SH-SY5Y (cell line): ENCODE measurements around the gene FHL1.

Experiments
- GATA2 ChIP-seq: IDR thresholded peaks from 2 replicates; pipeline ENCODE4 v1.6.1; 2011; ENCODE audit warnings: mild to moderate bottlenecking, low read depth, low read length
- GATA3 ChIP-seq: IDR thresholded peaks from 2 replicates; pipeline ENCODE4 v1.6.1; 2011; ENCODE audit warnings: low read depth, mild to moderate bottlenecking, low read length, moderate library complexity

Gene FHL1

DNA sequence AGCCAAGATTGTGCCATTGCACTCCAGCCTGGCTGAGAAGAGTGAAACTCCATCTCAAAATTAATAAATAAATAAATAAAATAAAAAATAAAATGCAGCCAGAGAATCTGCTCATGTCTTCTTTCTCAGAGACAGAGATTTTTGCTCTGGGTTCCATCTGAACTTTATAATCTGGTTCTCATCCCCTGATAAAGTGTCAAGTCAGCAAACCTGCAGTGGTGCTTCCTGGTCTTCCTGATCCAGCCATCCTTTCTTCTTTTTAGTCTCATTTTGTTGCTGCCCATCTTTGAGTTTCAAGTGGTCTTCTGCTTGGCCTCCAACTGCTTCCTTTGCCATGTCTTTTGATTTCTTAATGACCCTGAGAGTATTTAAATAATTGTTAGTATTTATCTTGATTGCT is 79.7 kb downstream of the FHL1 start:
- TF ChIP-seq GATA3 (no peak), GATA2 (no peak)

DNA sequence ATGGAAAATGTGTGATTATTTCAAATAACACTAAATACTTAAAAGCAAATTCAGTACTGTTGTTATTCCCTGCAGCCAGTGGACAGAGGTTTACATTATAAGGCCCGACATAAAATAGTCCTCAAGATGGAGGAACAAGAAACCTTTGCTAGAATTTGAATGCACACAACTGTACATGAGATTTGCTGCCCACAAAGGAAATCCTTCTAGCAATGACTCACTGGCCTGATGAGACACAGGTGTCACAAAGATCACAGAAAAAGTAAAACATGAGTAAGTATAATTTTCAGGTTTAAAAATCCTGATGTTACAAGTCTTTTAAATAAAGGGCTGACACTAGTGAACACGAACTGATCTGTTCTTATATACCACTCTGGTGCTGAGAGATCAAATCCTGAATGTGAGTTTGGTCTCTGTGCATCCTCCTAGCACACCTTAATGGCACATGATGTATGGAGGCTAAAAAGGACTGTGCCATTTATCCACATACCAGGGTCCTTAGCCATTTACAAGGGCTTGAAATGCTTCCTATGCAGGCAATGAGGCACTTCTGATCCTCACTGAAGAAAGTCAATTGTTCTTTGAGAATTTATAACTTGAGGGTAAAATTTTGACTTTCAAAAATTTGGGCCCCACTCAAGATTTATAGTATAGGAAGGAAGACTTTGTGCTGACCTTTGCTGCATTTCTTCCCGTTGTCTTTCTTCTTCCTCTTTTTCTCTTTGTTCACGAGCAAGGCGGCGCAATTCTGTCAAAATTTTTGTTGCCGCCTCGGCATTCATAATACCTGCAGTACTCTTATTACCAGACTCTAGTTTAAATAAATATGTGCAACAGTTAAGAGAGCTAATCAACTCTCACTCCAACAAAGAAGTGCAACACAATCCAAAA is 80.9 kb downstream of the FHL1 start:
- TF ChIP-seq GATA3 (no peak), GATA2 (no peak)

DNA sequence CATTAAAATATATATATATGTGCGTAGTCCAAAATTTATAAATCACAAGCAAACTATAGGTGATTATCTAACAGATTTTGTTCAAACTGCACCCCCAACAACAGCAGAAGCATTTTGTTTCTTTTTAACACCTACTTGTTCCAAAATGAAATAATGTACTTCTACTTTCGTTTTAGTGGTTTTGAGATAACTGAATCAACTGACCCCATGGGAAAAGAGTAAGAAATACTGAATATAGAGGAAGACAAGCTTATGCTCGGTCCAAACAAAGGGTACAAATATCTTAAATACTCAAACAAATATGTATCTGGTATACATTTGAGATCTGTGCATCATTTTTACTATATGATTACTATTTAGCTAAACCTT is 81.5 kb downstream of the FHL1 start:
- TF ChIP-seq GATA2 = no peak

DNA sequence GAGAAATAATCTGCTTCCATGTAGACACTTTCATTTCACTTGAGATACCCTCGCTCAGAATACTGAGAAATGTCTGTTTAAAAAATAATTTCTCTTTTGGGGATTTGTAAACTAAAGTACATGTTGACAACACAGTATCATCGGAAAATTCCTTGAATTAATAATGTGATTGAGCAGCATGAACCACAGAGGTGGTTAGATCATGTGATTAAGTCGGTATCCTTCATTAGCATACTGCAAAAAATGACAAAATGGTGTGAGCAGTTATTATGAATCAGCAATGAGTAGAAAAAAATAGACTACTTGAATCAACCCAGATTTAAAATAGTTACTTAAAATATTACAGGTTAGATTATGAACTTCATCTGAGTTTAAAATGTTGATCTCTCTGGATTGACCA is 89.7 kb downstream of the FHL1 start:
- TF ChIP-seq GATA3 = no peak
- no peak for TF ChIP-seq GATA2

DNA sequence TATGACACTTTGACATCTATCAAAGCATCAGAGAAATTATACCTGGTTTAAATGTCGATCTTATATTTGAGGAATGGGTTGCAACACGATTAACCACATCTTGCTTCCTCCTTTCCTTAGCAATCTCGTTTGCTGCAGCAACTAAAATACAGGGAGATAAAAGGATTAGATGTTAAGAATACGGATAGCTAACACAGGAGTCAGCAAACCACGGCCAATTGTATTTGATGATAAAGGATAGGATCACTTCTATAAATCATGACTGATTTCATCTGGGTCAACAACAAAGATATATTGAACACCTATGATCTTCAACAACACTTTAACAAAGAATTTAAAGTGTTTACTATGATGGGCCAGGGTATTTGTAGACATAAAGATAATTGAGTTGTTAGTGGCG is 98.9 kb downstream of the FHL1 start:
- TF ChIP-seq GATA3 (no peak), GATA2 (no peak)

DNA sequence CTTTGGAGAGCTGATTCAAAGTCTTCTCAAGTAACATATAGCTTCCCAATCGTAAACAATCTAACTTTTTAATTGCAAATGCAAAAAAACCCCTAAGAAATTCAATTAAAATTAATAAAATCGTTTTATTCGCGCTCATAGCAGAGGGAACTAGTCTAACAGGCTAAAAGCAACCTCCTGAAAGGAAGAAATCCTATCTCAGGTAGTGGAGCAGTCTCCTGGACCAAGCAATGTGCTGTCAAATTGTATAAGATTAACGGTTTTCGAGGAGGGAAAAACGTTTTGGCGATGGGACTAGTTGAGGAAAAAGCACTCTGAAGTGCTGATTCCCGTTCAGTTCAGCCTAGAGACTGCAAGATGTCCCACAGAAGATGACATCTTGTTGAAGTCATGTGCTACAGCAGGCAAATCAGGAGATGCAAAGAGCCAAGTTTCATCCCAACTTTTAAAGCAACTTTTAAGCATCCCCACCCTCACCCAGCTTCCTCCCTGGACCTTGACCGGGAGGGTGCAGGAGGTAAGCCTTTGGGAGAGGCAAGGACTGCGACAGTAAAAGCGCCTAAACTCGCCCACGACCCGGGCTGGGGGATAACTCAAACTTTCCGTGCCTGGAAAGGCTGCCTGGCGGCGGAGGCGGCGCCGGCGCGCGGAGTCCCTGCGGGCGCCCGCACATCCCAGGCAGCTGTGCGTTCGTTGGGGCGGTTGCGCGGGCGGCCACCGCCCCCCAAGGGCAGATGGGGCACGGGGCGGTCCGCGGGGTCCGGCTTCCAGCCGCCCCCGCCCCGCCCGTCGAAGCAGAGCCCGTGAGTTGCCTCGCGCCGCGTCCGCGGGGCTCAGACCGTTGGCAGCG is 103.1 kb downstream of the FHL1 start:
- TF ChIP-seq GATA3 = no peak
- no peak for TF ChIP-seq GATA2

DNA sequence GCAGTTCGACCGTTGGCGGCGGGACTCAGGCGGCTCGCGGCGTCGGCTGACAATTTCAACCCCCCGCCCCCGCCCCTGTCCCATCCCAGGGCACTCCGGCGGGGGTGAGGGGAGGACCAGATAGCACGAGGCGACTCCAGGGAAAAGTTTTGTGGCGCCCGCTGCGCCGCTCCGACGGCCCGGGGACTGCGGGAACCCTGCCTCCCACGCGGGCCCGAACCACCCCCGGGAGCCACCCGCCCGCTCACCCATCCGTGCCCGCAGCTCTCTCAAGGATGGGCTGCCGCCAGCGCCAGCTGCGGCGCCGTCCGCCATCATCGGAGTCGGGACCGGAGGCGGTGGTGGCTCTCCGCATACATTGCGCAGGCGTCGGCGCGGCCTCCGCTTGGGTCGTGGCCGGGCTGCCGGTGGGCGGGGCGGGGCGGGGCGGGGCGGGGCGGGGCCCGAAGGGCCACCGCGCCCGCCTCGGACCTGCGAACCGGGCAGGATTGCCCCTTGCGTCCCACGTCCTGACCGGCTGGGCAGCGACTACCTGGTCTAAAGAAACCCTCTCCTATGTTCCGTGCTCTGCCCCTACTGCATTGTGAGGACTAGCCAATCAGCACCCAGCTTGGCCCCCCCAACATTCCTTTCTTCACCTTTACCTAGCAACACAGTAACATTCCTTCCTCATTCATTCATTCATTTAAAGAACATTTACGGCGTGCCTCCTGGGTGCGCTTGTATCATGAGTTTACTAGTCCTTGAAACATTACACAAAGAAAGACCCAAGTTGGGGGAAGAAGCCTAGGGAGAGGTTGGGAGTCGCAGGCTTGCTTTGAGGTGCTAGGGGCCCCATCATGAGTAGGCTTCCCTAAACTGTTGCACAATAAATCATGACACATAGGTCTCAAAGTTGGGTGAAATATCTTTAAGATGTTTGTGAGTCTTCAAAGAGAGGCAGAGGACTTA is 104.0 kb downstream of the FHL1 start, which contains the start of gene MAP7D3:
MAP7D3 (minus strand) TSS at position 360 of the 951 bp plus-strand sequence; CDS start at position 318, 42 bp downstream.
- TF ChIP-seq GATA2 = no peak

DNA sequence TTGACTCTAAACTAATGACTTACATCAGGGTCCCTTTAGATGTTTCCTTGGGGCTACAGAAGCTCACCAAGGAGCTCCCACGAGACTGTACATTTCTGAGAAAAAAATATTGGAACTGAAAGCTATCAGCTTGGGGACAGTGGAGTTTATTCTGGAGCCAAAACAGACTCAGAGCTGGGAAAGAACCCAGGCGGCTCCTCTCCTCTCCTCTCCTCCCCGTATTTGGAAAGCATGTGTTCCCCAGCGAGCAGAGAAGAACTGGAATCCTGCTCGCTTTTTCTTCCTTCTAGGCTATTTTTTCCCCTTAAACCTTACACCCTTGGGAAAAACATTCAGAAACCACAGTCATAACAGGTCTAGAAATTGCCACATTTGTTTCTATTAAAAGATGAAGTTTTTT is 108.2 kb downstream of the FHL1 start:
- TF ChIP-seq GATA2 = no peak

DNA sequence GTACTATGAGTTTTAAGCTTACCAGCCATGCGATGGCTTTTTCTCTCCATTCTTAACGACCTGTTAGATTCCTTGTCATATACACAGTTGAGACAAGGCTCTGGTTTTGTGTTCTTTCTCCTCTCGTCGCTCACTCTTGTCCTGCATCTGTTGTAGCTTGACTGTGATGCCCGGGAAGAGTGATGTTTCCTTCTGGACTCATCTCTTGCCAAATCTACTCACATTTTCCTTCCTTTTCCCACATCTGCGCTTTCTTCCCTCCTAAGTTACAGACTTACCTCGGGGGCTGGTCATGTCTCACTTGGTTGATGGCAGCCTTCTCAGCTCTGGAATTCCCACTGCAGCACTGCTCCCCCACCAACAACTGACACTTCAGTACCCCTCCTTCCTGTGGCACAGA is 108.7 kb downstream of the FHL1 start:
- TF ChIP-seq GATA2 (no peak), GATA3 (no peak)

DNA sequence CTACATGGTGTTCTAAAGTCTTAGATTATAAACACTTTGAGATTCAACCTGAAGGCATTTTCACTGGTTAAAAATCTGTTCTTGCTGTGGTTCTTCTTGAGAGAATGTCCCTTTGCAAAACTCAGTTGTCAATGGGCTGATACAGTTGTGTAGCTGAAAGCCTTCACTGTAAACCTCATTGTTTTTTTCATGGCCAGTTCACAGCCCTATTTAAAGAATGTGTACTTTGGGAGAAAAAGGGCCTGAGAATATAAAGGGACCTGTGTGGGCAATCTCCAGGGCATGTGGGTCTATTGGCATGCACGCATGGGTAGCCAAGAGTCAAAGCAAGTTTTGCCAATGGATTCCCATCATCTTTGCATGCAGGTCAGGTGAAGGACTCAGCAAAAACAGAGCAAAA is 111.6 kb downstream of the FHL1 start:
- TF ChIP-seq GATA3 (no peak), GATA2 (no peak)

DNA sequence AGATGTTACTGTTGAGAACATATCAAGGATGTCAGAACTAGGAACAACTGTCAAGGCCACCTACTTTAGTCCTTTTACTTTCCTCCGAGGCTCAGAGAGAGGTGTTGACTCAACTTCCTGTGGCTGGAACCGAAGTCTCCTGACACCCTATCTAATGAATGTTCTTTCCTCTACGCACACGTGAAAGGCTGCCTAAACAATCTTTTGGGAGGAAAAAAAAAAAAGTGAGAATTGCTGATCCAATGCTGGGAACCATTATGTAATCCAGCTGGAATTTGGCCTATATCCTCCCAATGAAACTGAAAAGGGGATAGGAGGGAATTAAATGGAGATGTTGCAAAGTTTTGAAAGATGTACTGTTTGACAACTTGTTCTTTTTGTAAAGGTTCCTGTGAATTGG is 112.2 kb downstream of the FHL1 start:
- TF ChIP-seq GATA2 (no peak), GATA3 (no peak)

DNA sequence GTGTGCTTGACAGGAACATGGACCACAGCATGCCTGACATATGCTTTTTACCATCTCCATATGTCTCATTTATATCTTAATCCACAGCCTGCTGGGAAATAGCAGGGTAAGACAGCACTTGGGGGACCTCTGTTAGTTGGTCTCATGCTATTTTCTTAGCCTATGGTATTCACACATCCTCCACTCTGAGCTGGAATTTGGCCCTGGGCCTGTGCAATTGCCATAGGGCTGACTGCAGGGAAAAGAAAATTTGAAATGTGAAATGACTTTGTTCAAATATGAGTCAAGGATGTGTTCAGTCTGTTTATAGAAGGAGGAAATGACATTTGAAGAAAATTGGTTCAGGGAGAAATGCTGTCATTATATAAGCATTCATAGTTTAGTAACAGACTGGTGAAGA is 113.4 kb downstream of the FHL1 start:
- TF ChIP-seq GATA3 = no peak
- no peak for TF ChIP-seq GATA2
